HG02870 (cell line): Measurements from ENCODE around the gene KCNJ11.

Experiments
- ATAC-seq: cut with Tn5 transposase; IDR thresholded peaks from one replicate; pipeline ENCODE4 v1.9.1; 2021; ENCODE audit warnings: mild to moderate bottlenecking, moderate library complexity; ENCODE audit not compliant: unreplicated experiment

KCNJ11 gene

DNA sequence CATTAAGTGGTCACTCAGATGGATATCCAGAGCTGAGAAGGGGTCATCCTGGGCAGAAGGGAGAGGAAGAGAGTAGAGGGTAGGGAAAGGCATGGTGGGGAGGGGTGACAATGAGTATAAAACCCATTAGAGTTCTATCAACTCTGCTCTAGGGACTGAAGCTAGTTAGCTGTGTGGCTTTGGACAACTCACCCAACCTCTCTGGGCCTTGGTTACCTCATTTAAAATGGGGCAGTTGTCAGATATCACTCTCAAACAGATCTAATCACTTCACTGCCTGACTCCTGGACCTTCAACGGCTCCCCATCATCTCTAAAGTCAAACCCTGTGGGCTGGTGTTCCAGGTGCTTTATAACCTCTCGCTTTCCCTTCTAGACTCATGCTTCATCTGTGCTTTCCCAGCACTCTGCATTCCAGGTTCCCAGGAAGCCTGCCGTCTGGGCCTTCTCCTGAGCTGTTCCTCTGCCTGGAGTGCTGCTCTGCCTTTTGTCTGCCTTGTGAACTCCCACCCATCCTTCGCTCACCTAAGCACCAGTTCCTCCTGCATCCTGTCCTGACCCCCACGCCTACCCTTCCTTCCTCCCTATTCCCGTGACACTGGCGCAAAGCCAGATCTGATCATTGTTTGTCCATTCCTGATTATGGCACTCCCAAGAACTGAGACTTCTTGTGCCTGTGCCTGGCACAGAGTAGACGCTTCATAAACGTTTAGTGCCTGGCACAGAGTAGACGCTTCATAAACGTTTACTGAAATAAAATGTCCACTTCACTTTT lies 22.3 kb upstream of the KCNJ11 start:
- no peak for ATAC-seq

DNA sequence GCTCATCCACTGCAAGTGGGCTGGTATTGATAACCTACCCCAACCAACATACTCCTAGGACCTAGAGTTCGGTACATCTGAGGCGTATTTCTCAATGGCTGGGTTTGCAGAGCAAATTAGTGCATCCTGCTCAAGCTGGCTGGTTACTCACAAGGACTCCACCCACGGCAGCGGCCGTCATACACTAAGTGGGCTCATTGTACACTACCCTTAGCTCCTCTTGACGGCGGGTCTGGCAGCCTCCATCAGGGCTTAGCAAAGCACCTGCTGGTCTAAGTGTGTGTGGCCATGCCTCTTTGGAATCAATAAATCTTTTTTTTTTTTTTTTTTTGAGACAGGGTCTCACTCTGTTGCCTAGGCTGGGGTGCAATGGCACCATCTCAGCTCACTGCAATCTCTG lies 20.2 kb upstream of the KCNJ11 start:
- no peak for ATAC-seq

DNA sequence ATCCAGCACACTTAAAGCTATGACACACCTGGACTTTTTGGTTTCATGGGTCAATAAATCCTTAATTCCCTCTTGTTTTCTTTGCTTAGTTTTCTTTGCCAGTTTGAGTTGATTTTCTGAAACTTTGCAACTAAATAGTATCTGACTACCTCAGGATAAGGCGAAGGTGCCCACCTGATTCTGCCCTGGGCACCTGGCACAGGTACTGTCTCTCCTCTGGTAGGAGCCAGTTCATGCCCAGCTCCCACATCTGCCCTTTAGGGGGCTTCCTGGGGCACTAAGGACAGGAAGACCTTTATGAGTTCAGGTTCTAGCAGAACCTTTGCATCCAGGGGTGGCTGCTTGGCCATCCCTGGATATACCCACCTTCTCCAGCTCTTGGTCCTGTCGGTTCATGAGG lies 19.6 kb upstream of the KCNJ11 start:
- no peak for ATAC-seq

DNA sequence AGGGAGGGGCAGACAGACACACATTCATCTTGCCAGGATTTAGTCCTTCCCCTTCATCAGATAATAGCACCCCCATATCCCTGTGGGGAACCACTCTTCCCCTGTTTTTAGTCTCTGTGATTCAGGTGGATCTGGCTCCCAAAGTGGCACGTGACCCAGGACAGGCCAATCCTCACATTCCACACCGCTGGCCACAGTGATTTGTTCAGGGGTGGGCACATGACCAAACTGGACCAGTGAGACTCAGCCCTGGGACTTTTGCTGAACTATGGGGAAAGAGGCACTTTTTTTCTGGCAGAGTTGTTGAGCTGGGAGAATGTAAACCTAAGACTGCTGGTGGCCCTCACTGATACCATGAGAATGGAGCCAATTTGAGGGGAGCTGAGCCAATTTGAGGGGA lies 19.1 kb upstream of the KCNJ11 start:
- no peak for ATAC-seq

DNA sequence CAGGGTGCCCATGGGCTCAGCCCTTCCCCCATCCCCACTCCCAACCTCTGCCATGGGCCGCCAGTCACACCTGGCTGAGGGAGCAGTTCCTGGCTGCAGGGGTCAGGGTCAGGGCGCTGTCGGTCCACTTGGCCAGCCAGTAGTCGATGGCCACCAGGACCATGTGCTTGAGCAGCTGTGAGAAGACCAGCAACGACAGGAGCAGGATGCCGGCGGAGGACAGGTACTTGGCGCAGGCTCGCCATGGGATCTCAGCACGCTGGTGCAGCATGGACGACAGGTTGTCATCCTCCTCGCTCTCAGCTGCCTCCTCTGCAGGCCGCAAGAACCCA lies 18.3 kb upstream of the KCNJ11 start:
- no peak for ATAC-seq

DNA sequence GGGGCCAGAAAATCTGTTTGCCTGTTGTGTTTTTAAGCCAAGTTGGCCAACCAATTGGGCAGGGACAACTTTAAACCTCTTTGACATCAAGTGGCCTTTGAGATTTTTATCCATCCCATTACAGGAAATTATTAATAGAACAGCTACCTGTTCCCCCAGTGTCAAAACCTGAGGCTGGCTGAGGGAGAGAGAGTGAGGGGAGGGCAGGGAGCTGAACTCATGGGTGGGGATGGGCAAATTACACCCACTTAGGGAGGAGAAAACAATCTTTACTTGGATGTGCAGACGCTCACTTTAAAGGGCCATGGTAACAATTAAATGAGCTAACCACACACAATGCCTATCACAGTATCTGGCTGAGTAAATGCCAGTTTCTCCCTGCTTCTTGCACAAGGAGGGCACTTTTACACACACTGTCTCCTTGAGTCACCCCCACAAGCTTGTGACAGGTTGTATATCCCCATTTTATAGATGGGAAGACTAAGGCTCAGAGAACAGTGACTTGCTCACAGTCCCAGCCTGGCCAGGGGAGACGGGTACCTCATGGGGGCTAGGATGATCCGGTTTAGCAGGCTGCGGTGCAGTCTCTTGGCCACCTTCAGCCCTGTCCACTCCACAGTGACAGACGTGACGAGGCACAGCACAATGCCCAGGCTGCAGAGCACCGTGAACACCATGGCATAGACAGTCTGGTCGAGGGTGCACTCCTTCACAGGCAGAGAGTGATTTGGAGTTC lies 17.8 kb upstream of the KCNJ11 start:
- no peak for ATAC-seq

DNA sequence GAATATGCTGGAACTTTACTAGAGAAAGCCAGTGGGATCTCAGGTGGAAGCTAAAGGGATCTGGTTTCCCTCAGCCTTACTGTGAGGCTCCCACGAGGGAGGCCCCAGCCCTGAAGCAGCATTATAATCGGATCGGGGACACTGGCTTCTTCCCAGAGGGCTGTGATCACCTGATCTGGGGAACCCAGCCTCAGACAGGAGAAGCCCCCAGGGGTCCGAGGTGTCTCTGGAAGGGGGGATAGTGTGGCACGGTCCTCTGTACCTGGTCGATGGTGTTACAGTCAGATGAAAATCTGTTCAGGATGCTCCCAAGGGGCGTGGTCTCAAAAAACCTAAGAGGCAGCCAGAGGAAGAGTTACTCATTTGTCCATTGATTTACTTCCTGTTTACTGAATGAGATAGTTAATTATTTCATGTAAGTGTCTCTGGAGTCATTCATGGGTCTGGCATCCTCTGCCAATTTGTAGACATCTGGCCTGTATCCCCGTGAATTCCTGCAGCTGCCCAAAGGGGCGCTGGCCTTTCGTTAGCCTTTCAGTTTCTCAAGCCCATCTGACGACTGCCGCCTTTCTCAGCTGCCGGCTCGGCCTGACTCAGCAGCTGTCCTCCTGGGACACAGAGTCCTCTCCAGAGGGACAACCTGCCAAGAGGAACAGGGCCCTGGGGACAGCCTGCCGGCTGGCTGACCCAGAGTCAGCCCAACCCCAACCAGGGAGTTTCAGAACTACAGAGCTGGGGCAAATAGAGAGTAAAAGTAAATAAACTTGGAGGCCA lies 17.0 kb upstream of the KCNJ11 start:
- ATAC-seq = no peak

DNA sequence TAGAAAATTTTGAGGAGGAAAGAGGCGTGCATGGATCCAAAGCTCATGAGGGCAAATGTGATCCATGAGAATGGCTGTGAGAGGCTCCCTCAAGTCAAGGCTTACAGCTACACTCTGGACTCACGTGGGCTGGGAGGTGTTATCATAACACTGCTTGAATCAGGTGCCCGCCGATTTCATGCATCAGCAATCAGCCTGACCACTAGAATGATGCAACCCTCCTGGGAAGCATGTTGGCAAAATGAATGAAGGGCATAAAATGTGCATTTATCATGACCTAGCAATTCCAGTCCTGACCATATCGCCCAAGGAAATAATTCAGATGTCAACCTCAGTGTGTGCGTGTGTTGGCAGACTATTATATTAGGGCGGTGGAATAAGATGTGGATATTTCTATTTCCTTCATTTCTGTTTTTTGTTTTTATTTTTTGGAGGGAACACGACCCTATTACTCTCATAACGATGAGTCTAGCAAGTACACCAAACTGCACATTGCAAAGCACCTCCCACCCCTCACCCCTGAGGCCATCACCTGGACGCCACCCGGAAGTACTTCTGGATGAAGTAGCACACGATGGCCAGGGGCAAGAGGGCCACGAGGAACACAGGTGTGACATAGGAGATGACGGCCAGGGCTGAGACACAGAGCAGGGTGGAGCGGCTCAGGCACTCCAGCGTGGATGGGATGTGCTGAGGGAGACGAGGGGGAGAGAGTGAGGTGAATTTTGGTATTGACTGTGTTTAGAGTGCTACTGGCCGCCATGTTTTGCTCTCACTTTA lies 15.7 kb upstream of the KCNJ11 start:
- ATAC-seq = no peak

DNA sequence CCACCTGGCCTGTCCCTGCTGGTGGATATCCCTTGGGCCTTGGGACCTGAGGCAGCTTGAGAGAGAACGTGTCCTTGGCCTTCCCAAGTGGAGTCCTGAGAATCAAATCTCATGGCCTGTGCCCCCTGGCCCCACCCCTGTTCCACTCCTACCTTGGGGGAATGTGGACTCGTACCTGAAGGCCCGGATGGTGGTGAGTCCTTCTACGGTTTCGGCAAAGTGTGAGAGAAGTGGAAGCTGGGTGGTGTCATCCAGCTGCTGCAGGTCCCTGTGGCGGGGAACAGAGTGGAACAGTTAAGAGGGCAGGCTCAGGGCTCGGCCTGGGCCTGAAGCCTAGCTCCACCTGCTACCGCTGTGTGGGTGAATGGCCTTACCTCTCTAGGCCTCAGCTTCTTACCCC lies 14.0 kb upstream of the KCNJ11 start:
- no peak for ATAC-seq

DNA sequence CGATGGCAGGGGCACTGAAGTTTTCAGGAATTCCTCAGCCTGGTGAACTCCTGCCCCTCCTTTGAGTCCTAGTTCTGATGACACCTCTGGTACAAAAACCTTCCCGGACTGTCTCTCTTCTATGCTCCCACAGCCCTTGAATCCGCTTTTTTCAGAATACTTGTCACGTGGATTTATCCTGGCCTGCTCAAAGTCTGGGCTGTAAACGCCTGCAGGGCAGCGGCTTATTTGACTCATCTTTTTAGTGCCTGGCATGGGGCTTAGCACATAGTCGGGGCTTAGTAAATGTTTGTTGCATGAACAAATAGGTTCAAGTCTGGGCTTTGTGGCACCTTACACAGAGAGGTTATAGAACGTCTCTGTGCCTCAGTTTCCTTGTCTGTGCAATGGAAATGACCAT lies 13.4 kb upstream of the KCNJ11 start:
- no peak for ATAC-seq

DNA sequence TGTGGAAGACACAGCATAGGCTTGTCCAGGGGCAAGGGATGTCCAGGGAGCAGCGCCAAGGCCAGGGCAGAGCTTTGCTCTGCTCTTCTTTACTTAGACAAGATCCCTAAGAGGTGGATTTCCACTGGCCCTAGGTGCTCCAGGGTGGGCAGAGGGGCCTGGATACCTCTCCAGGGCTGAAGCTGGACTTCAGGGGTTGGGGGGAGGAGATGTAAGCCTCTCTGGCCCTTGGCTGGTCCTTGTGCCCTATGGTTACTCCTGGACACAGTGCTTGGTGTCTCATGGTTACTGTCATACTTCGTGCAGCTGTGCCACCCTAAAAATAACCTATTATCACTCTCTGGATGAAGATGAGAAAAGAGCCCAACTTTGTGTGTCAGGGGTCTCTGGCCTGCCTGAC lies 12.9 kb upstream of the KCNJ11 start:
- ATAC-seq = no peak

DNA sequence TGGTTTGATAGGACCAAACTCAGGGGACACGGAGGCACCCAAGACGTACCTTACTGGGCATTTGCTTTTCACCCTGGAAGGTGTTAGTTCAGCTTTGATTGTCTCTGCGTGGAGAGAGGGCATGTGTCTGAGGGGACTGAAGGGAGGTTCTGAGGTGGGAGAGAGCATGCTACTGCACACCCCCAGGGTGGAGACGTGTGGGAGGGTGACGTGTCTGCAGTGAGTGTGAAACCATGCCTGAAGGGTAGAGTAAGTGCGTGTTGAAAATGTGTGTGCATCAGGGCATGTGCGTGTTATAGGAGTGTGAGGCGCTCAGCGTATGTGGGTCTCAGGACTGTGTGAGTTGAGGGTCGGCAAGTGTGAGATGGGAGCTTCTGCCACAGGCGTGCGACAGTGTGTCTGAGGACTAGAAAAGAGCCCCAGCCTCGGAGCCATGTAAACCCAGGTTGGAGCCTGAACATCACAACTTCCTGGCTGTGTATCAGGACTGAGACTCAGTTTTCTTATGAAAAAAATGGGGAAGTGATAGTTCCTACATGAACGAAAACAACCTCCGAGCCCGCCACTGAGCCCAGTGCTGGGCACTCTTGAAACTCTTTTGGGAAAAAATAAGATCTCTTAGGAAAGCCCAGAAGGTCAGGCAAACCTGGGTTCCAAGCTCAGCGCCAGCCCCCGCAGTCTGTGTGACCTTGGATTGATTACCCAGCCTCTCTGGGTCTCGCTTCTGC lies 11.8 kb upstream of the KCNJ11 start:
- ATAC-seq = no peak

DNA sequence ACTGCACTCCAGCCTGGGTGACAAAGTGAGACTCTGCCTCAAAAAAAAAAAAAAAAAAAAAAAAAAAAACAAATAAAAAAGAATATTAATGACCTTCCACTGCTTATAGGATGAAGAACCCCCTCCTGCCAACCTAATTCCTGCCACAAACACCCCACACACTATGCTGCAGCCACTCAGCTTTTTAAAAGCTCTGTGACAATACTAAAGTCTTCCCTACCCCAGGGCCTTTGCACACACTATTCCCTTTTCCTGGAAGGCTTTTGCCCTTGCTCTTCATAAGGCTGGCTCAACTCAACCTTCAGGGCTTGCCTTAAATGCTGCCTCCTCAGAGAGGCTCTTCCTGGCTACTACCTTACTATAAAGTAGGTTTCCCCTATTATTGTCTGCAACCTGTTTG lies 10.8 kb upstream of the KCNJ11 start:
- ATAC-seq = no peak

DNA sequence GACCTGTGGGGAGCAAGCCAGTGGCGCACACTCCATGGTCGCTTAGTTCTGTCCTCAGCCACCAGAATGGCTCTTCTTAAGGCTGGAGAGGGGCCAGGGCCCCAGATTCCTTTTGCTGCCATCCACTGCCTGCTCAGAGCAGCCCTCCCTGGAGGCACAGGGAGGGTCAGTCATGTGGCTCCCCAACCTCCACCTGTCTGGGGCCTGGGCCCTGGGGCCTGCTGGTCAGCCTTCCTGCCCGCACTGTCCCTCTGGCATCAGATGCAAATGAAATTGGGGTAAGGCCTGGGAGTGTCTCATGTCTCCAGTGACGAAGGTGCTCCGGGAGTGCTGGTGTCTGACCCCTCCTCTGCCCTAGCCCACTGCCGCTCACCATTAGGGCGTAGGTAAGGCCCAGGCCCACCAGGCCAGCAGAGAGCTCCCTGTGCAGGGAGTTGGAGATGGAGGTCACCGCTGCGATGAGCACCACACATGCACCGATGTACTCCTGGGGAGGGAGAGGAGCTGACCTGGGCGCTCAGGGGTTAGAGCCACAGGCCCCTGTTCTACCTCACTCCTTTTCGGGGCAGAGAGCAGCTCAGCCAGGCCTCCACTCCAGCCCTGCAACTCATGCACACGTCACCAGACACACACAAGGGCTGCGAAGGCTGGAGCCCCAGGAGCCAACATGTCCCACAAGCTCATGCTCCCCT lies 9.0 kb upstream of the KCNJ11 start:
- no peak for ATAC-seq

DNA sequence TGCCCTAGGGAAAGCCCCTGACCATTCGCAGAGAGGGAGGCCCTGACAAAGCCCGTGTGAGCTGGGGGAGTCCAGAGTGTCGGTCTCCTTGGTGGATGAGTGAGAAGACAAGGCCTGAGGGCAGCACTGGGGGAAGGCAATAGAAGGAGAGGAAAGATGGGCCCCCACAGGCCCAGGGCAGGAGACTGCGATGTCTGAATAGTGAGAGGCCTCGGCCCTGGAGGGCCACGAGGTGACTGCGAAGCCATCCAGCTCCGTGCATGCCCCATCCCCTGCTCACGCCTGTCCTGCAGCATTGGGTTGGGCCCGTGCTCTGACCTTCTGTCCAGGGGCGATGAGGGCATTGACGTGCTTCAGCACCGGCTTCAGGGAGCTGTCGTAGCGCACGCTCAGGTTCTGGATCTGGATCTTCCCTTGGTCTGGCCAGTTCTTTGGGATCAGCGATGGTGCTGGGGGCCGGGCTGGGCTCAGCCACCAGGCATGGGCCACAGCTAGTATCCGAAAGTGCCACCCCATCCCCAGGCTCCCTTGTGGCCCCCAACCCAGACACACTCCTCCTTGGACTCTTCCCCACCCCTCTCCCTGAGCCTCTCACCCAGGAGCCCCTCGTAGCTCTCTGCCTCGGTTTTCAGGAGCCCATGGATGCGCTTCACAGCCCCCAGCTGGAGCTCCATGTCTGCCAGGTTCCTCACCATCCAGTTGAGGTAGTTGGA lies 8.3 kb upstream of the KCNJ11 start:
- ATAC-seq = no peak

DNA sequence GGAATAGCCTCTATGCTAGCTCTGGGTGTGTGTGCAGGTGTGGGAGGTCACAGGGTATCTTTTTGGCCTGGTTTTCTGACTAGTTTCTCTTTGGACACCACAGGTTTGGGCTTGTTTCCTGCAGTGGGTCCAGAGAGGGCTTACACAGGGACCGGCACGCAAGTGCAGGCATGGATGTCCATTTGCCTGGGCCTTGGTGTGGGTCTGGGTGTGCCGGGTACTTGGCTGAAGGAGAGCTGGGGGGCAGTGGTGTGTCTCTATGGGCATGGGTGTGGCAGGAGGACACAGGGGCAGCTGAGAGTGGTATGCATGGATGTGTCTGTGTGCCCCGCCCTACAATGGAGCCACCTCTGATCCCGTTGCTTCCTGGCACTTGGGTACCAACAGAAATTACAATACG lies 7.5 kb upstream of the KCNJ11 start:
- no peak for ATAC-seq

DNA sequence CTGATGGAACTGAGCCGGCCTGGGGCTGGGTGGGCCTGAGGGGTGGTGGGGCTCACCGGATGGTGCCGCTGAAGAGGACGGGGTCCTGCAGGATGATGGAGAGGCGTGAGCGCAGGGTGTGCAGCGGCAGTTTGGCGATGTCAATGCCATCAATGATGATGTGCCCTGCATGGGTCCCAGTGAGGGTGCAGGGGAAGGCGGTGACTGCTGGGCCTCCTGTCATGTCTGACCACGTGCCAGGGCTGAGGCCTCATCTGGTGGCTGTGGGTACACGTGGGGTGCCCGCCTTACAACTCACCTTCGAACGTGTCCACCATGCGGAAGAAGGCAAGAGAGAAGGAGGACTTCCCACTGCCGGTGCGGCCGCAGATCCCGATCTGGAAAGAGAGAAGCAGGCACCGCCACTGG lies 7.1 kb upstream of the KCNJ11 start:
- ATAC-seq = no peak

DNA sequence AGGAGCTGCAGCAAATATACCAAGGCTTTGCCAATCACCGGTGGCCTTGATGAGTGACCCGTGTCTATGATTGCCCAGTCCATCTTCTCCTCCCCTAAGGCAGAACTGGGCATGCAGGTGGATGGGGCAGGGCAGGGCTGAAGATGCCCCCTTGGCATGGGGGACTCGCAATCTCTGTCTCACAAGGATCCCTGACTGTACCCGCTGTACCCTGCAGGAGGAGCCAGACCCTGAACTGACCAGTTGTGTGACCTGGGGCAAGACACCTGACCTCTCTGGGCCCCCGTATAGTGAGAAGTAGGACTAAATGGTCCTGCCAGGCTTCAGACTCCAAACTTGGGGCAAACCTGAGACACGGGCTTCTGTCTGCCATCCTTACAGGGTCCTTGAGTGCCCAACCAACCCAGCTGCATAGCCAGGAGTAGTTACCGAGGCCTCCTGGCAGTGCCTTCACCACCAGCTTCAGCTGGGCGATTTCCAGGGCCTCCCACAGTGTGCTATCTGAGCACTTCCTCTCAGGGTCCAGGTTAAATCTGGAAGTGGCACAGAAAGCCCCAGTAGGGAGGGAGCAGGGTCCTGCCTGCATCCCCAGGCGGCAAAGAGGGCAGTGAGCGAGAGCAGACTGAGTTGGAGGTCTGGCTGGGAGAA lies 6.4 kb upstream of the KCNJ11 start:
- no peak for ATAC-seq

DNA sequence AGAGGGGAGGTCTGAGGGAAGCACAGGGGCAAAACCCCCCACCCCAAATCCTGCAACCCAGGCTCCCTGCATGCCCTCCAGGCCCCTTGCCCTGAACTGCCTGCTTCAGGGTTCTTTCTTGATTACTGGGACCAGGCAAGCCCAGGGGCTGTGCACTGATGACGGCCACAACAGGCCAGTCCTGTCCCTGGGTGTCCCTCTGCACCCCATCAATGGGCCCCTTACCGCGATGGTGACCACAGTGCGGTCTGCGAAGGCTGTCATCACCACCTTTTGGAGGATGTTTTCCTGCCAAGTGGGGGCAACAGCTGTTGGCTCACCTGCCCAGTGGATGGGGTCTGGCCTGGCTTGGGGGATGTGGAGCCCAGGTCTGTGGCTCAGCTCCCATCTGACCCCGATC lies 5.0 kb upstream of the KCNJ11 start:
- ATAC-seq = no peak
